ENCODE data around the gene MS4A3. TPM values are rescaled to one million over a fixed set of nuclear protein-coding genes. Genes with fewer than 3 reads are reported as not detected.
"Not testable (repeated sequence)": the region's sequence is repeated elsewhere in the genome, so short reads cannot be mapped to it uniquely, and the experiment has no call there.

MS4A3 gene
- total and polyA plus RNA-seq, 2 experiments from 2014 or later: not detected

DNA sequence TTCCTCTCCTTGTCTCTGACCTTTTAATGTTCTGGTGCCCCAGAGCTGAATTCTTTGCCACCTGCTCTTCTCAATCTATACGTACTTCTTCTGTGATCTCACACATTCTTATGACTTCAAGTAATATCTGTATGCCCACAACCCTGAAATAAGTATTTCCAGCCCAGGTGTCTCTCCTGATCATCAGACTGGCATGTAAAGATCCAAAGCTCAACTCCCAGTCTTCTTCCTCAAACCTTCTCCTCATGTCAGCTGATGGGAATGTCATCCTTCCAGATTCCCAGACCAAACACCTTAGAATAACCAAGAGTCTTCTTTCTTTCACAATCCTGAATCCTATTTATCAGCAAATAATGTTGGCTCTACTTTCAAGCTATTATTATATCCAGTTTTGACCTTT lies 9.3 kb downstream of the MS4A3 start:
- no peak for TF ChIP-seq EZH2 (IDR thresholded peaks at IDR 0.05; ENCODE audit: borderline replicate concordance)
- TF ChIP-seq, protein P1, sequence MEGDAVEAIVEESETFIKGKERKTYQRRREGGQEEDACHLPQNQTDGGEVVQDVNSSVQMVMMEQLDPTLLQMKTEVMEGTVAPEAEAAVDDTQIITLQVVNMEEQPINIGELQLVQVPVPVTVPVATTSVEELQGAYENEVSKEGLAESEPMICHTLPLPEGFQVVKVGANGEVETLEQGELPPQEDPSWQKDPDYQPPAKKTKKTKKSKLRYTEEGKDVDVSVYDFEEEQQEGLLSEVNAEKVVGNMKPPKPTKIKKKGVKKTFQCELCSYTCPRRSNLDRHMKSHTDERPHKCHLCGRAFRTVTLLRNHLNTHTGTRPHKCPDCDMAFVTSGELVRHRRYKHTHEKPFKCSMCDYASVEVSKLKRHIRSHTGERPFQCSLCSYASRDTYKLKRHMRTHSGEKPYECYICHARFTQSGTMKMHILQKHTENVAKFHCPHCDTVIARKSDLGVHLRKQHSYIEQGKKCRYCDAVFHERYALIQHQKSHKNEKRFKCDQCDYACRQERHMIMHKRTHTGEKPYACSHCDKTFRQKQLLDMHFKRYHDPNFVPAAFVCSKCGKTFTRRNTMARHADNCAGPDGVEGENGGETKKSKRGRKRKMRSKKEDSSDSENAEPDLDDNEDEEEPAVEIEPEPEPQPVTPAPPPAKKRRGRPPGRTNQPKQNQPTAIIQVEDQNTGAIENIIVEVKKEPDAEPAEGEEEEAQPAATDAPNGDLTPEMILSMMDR (IDR thresholded peaks at IDR 0.05; ENCODE audit: poor library complexity): no peak
- no peak for TF ChIP-seq EZH2phosphoT487 (IDR thresholded peaks at IDR 0.05; ENCODE audit: low read depth, severe bottlenecking, unreplicated experiment)
- H3K4me3 ChIP-seq: no peak overlapping the region
- no peak overlapping the region for H3K4me2 ChIP-seq
- H3K9me3 ChIP-seq (ENCODE audit: low read depth): no peaks in the 10 kb centered on the region
- H3K9me2 ChIP-seq (replicated peaks; ENCODE audit: insufficient read depth): no peaks in the 10 kb centered on the region
- no peaks in the 10 kb centered on the region for H3K79me2 ChIP-seq
- H3K4me1 ChIP-seq (ENCODE audit: insufficient read depth): no peaks in the 10 kb centered on the region
- no peak for DNase-seq (ENCODE audit: low spot score)
- H3K27ac ChIP-seq: no peak overlapping the region
- no peaks in the 10 kb centered on the region for H4K20me1 ChIP-seq (ENCODE audit: insufficient read depth, poor library complexity, severe bottlenecking)
- WGBS (ENCODE audit: low lambda C conversion rate, missing lambda C conversion rate): 95% methylated on average over 1 of the region's 1 CpG
- no peak overlapping the region for H2AFZ ChIP-seq
- no peaks in the 10 kb centered on the region for H3K27me3 ChIP-seq
- H3K36me3 ChIP-seq (replicated peaks; ENCODE audit: insufficient read depth, low read depth): no peaks in the 10 kb centered on the region

DNA sequence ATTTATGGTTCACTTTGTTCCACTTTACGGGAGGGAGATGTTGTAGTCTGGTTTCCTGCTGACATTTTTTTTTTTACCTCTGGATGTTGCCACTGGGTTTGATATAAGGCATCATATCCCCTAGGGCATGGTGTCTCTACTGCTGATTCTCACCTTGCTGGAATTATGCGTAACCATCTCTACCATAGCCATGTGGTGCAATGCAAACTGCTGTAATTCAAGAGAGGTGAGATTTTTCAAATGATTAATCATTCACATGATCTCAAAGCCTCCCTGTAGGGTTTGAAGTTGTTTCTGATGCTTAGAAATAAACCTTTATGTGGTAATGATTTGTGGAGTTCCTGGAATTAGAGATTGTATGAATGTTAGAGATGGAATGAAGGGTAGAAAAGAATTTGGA lies 13.0 kb downstream of the MS4A3 start:
- Histone ChIP-seq H3K27ac (no peak overlapping the region), H3K4me1 (ENCODE audit: insufficient read depth) (no peaks in the 10 kb centered on the region), H3K4me3 (no peak overlapping the region), H2AFZ (no peak overlapping the region), H4K20me1 (ENCODE audit: insufficient read depth, poor library complexity, severe bottlenecking) (no peaks in the 10 kb centered on the region), H3K27me3 (no peaks in the 10 kb centered on the region), H3K36me3 (replicated peaks; ENCODE audit: insufficient read depth, low read depth) (no peaks in the 10 kb centered on the region), H3K9me2 (replicated peaks; ENCODE audit: insufficient read depth) (no peaks in the 10 kb centered on the region), H3K4me2 (no peak overlapping the region), H3K9me3 (ENCODE audit: low read depth) (no peaks in the 10 kb centered on the region), H3K79me2 (no peaks in the 10 kb centered on the region)
- TF ChIP-seq, protein P1 (IDR thresholded peaks at IDR 0.05; ENCODE audit: poor library complexity): no peak
- TF ChIP-seq EZH2 (IDR thresholded peaks at IDR 0.05; ENCODE audit: borderline replicate concordance) (no peak), EZH2phosphoT487 (IDR thresholded peaks at IDR 0.05; ENCODE audit: low read depth, severe bottlenecking, unreplicated experiment) (no peak)
- DNase-seq (ENCODE audit: low spot score): no peak
- 73% methylated on average over 2 of the region's 2 CpGs for WGBS (ENCODE audit: low lambda C conversion rate, missing lambda C conversion rate)

DNA sequence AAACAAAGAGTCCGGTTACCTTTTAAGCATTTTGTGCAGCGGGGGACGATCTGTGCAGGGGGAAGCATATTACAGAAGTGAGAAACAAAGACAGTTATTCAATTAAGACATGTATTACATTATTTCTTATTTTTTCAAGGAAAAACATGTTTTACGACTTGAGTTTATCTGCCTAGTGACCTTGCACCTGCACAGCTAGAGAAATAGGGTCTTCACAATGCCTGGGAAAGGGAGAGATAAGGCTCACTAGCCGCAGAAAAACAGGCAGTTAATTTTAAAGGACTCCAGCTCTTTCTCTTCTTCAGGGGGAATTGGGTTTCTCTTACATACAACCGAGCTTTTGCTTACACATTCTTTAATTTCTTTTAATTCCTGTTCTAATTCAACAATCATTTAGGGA lies 15.2 kb downstream of the MS4A3 start:
- not testable (repeated sequence) for H2AFZ ChIP-seq; H3K4me3 ChIP-seq; H3K27ac ChIP-seq; H3K36me3 ChIP-seq (replicated peaks; ENCODE audit: insufficient read depth, low read depth); H3K4me2 ChIP-seq; H3K79me2 ChIP-seq; DNase-seq (ENCODE audit: low spot score); H3K9me3 ChIP-seq (ENCODE audit: low read depth); H3K27me3 ChIP-seq; H3K9me2 ChIP-seq (replicated peaks; ENCODE audit: insufficient read depth); H3K4me1 ChIP-seq (ENCODE audit: insufficient read depth); H4K20me1 ChIP-seq (ENCODE audit: insufficient read depth, poor library complexity, severe bottlenecking)
- 74% methylated on average over 6 of the region's 6 CpGs for WGBS (ENCODE audit: low lambda C conversion rate, missing lambda C conversion rate)

DNA sequence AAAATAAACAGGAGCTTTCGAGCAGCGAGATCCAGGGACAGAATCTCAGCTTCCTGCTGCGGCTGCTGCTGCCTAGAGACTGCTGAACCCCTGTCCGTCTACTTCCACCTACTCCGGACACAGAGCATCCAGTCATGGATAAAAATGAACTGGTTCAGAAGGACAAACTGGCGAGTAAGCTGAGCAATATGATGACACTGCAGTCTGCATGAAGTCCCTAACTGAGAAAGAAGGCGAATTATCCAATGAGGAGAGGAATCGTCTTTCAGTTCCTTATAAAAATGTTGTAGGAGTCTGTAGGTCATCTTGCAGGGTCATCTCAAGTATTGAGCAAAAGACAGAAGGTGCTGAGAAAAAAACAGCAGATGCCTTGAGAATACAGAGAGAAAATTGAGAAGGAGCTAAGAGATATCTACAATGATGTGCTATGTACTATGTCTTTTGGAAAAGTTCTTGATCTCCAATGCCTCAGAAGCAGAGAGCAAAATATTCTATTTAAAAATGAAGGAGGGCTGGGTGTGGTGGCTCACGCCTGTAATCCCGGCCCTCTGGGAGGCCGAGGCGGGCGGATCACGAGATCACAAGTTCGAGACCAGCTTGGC lies 20.9 kb downstream of the MS4A3 start:
- WGBS (ENCODE audit: low lambda C conversion rate, missing lambda C conversion rate): 78% methylated on average over 15 of the region's 15 CpGs
- no peaks in the 10 kb centered on the region for H4K20me1 ChIP-seq (ENCODE audit: insufficient read depth, poor library complexity, severe bottlenecking)
- TF ChIP-seq, protein P1 (IDR thresholded peaks at IDR 0.05; ENCODE audit: poor library complexity): no peak
- TF ChIP-seq EZH2phosphoT487 (IDR thresholded peaks at IDR 0.05; ENCODE audit: low read depth, severe bottlenecking, unreplicated experiment) (no peak), EZH2 (IDR thresholded peaks at IDR 0.05; ENCODE audit: borderline replicate concordance) (no peak)
- no peak for DNase-seq (ENCODE audit: low spot score)
- no peak overlapping the region for H2AFZ ChIP-seq
- H3K4me2 ChIP-seq: no peak overlapping the region
- no peaks in the 10 kb centered on the region for H3K79me2 ChIP-seq
- no peaks in the 10 kb centered on the region for H3K36me3 ChIP-seq (replicated peaks; ENCODE audit: insufficient read depth, low read depth)
- H3K27me3 ChIP-seq: no peaks in the 10 kb centered on the region
- no peaks in the 10 kb centered on the region for H3K4me1 ChIP-seq (ENCODE audit: insufficient read depth)
- H3K4me3 ChIP-seq: no peak overlapping the region
- H3K9me3 ChIP-seq (ENCODE audit: low read depth): no peaks in the 10 kb centered on the region
- no peak overlapping the region for H3K27ac ChIP-seq
- no peaks in the 10 kb centered on the region for H3K9me2 ChIP-seq (replicated peaks; ENCODE audit: insufficient read depth)

Measured in hepatocyte (in vitro differentiated cells).